Measurements from ENCODE around the gene DRC3. TPM values are rescaled to one million over a fixed set of nuclear protein-coding genes. Genes with fewer than 3 reads are reported as not detected.

The DRC3 gene
- total RNA-seq, 1 experiment from 2014 or later, result 2.4 TPM

- no peak for TF ChIP-seq REST (IDR thresholded peaks at IDR 0.05; ENCODE audit: low read depth)
- no peak for TF ChIP-seq YY1 (IDR thresholded peaks at IDR 0.05; ENCODE audit: extremely low read depth, insufficient replicate concordance, low read depth, low read length)
- no peak for TF ChIP-seq CBX3 (IDR thresholded peaks at IDR 0.05; ENCODE audit: low read depth)
- no peak for TF ChIP-seq EGR1 (IDR thresholded peaks at IDR 0.05; ENCODE audit: low read depth)
- TF ChIP-seq TCF7L2 (IDR thresholded peaks at IDR 0.05; ENCODE audit: borderline replicate concordance, extremely low read depth, insufficient read depth, insufficient read length), result no peak
- no peak for TF ChIP-seq ZBTB33 (IDR thresholded peaks at IDR 0.05; ENCODE audit: extremely low read depth, insufficient replicate concordance, low read length)
- no peak for TF ChIP-seq EZH2 (IDR thresholded peaks at IDR 0.05)
These were observed 26.3 kb downstream of the DRC3 start (continued) for GRCh38 chr17:17998934-17999333.

GRCh38 chr17:17999364-18000029 lies 26.8 kb downstream of the DRC3 start:
- Histone ChIP-seq H2AFZ (ENCODE audit: low read depth, low read length, poor library complexity, severe bottlenecking) (no peak overlapping the region), H3K79me2 (ENCODE audit: insufficient read depth, low read length) (no peaks in the 10 kb centered on the region), H3K36me3 (ENCODE audit: control insufficient read depth in 1 of 2, insufficient read depth in 2 of 2, low read length in 2 of 2) (no peaks in the 10 kb centered on the region), H3K9me2 (ENCODE audit: insufficient read depth) (no peaks in the 10 kb centered on the region), H3K4me2 (ENCODE audit: low read length) (no peak overlapping the region), H3K4me3 (replicated peaks in 1 of 2; ENCODE audit: low read depth in 1 of 2, low read length in 2 of 2) (no peak overlapping the region), H4K20me1 (ENCODE audit: insufficient read depth) (no peaks in the 10 kb centered on the region), H3K9me3 (ENCODE audit: control insufficient read depth in 1 of 2, insufficient read depth in 1 of 2, low read depth in 1 of 2, low read length in 2 of 2) (no peaks in the 10 kb centered on the region), H3K9ac (ENCODE audit: low read length) (no peak overlapping the region), H3K27ac (ENCODE audit: low read depth, low read length) (no peak overlapping the region), H3K27me3 (ENCODE audit: insufficient read depth, low read length) (no peaks in the 10 kb centered on the region), H3K4me1 (ENCODE audit: control insufficient read depth in 1 of 2, insufficient read depth in 2 of 2, low read length in 2 of 2) (peaks cover 0 to 7% of the 10 kb centered on the region in 2 experiments; a peak in 1 of 4 replicates)
- CTCF ChIA-PET, result no interaction called here
- no TSS peak for BruUV-seq (replicated peaks)
- RAD21 ChIA-PET (ENCODE audit: low non-redundant PET in 1 of 2, low total read pairs in 2 of 2, uncharacterized antibody in 2 of 2, unreplicated experiment in 2 of 2), result no interaction called here
- peak; percentile 58 for ATAC-seq
- intact Hi-C loops (cut with micrococcal nuclease), result no loop called here
- no peak for DNase-seq (ENCODE audit: low read depth, low spot score)
- POLR2A ChIA-PET, result no interaction called here
- no peak for TF ChIP-seq ZNF274 (IDR thresholded peaks at IDR 0.05; ENCODE audit: low read depth, low read length)
- no peak for TF ChIP-seq EGR1 (IDR thresholded peaks at IDR 0.05; ENCODE audit: low read depth)
- no peak for TF ChIP-seq SIN3A (IDR thresholded peaks at IDR 0.05; ENCODE audit: low read depth)
- TF ChIP-seq ELF1 (IDR thresholded peaks at IDR 0.05; ENCODE audit: borderline replicate concordance, low read depth), result no peak
- TF ChIP-seq ATF3 (IDR thresholded peaks at IDR 0.05), result no peak
- no peak for TF ChIP-seq MAX (IDR thresholded peaks at IDR 0.05)
- no peak for TF ChIP-seq CEBPB (IDR thresholded peaks at IDR 0.05; ENCODE audit: low read depth)
- no peak for TF ChIP-seq CTCF (IDR thresholded peaks at IDR 0.05 in 2 of 3, conservative IDR thresholded peaks at IDR 0.05 in 1 of 3; ENCODE audit: borderline replicate concordance in 1 of 3, insufficient read depth in 1 of 3, low read depth in 2 of 3, low read length in 2 of 3)
- TF ChIP-seq RAD21 (IDR thresholded peaks at IDR 0.05; ENCODE audit: low read depth), result no peak

All from HCT116 (cell line).